ENCODE results near the gene P3H3.
A peak's percentile ranks its signal among the peaks of the same experiment; 100 is the strongest.
"Not testable (repeated sequence)": the region's sequence is repeated elsewhere in the genome, so short reads cannot be mapped to it uniquely, and the experiment has no call there.

P3H3 gene

DNA sequence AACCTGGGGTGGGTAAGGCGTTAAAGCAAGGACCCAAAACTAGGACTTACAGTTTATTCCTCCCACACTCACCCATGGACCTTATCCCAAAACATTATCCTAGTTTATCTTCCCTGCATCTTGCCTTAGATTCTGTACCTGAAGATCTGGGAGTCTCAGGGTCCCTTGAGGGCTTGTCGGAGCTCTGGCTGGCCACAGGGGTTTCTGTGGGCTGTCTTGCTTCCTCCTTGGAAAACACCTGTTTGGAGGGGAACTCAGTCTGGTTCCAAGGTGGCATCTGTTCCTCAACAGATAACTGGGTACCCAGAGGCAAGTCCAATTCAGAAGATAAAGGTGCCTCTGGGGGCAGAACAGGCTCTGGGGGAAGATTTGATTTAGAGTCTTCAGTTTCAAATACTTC lies 21.2 kb downstream of the P3H3 start:
- no peak for DNase-seq

DNA sequence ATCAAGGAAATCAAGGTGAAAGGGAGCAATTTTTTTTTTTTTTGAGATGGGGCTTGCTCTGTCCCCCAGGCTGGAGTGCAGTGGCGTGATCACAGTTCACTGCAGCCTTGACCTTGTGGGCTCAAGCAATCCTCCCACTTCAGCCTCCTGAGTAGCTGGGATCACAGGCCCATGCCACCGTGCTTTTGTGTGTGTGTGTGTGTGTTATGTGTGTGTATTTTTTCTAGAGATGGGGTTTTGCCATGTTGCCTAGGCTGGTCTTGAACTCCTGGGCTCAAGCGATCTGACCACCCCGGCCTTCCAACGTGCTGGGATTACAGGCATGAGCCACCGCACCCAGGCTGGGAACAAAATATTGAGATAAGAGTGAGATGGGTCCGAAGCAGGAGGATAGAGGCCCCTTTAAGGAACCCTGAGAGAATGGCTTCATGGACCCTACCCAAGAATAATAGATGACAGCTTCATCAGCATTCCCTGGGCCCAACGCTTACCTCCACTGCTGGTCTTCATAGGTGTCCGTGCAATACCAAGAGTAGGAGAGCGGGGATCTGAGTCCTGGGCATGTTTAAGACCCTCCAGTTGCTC lies 21.9 kb downstream of the P3H3 start:
- DNase-seq = no peak

DNA sequence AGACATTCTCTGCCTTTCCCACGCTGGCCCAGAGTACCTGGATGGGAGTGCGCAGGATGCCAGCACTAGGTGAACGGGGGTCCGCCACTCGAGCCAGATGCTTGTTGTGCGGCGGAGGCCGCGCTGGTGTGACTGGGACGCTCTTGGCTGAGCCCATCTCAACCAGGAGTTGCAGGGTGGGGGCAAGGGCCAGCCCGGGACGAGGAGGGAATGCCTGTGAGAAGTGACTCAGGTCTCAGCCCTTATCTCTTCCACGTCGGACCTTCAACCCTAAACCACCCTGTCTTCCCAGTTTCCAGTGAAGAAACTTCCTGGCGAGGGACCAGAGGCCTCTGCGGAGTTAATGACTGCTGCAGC lies 22.6 kb downstream of the P3H3 start:
- no peak for DNase-seq

DNA sequence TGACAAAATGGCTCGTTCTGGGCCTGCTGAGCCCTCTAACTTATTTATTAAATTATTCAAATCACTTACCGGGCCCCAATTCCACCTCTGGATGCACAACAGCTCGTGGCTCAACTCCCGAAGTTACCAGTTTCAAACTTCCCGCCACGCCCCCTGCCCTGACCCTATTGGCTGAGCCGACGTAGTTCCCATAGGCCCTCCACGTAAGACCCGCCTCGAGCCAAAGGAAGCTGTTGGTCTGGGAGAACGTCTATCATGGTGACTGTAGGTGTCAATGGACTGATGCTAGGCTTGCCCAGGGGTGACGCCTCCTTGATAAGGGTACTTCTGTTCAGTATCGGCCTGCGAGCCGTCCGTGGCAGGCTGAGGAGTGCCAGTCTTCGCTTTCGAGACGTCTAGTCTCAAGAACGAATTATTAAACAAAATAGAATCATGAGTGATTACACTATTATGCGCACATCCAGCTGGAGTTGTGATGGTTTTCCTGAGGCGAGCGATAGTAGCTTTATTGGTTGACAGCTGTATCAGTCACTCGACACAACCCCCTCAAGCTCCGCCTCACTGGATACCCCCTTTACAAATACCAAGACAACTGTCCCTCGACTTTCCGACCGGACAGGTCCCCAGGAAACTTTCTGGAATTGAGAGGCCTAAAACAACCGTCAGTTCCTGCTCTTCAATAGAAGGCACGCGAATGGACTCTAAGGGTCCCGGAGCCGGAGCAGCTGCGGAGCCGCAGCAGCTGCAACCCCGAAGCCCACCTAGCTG lies 23.1 kb downstream of the P3H3 start, which contains the start of gene CDCA3:
CDCA3 (minus strand) TSS at position 134 of the 768 bp plus-strand sequence. CDS start 334 bp downstream, outside the sequence.
- peak; percentile 78 to 92 for DNase-seq

DNA sequence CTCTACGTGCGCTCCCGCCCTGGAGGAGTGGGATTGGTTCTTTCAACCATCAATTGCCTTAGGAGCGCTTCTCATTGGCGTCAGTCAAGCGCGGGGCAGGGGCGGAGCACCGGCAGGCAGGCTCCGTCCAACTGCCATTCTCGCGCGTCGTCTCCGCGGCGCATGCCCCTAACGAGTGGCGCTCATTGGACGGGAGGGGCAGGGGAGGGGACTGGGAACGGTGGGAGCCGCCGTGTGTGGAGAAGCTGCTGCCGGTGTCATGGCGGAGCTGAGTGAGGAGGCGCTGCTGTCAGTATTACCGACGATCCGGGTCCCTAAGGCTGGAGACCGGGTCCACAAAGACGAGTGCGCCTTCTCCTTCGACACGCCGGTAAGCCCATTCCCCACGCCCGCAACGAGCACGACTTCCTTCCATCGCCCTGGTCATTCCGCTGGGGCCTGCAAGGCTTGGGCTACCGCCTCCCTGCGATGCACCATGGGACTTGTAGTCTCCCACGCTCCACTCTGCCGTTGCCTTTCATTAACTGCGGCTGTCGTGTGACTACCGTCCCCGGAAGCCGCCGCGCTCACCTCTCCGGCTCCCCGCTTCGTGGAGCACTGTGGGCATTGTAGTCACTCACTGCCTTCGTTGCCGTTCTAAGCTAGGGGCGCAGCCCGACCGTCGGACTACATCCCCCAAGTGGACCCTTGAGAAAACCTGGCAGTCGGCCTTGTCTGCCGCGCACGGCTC lies 23.9 kb downstream of the P3H3 start, which contains the start of gene USP5:
USP5 (plus strand) TSS at position 230 of the 730 bp plus-strand sequence; CDS start at position 260, 30 bp downstream.
- peak; percentile 91 to 98 for DNase-seq

DNA sequence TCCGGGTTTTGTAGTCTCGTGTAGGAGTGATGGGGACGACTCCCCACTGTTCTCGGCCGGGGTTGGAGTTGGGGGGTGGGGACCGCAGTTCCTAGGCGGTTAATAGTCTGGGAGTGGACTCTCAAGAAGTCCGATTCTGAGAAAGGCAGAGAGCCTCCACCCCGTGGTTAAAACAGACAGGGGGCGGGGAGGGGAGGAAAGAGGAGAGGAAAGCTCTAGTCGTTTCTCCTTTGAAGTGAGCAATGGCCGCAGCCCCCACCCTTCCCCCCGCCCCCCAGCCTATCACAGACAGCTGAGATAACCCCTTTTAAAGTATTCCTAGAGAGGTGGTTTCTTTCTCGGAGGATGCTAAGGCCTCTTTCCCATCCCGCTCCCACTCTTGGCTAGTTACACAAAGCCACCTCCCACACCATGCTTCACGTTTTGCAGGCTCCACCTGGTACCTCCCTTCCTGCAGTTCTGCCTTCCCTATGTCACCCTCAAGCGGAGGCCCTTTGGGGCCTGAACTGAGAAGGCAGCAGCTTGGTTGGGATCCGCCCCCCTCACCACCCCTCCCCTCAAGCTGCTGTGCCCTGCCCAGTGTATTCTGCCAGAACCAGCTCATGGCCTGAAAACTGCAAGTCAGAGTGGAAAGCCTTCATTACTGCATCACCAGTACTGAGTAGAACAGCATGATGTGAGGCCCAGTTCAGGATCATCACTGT lies 24.6 kb downstream of the P3H3 start:
- no peak for DNase-seq

DNA sequence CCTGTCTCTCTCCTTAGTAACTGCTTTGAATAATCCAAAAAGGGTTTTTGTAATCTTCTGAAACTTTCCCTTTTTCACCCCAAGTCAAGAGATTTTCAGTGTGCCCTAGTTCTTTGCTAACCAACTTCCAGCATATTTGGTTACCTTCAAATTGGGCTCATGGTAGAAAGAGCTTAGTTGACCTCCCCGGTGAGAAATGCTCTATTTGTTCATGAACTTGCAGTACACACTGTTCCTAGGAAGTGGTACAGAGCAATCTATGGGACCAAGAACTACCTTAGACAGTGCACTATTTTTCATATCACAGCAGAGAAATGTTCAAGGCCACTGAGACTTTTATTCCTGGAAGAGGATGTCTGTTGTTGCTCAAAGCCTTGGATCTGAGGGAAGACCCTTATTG lies 25.4 kb downstream of the P3H3 start:
- DNase-seq = no peak

DNA sequence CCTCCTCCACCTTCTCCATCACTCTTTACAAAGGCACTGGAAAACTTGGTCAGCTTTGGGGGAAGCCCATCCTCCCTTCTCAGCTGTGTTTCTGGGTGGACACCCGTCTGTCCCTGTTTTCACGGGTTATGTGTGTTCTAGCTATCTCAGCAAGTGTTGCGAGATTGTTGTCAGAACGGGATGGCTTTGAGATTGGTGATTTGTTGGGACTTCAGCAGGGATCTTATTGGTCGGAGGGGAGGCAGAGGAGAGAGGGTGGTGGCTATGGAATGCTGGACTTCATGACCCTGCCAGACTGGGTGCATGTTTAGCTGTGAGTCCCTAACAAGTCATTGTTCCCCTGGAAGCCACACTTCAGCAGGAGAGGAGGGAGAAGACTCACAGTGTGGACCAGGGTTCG lies 25.8 kb downstream of the P3H3 start:
- DNase-seq = no peak

DNA sequence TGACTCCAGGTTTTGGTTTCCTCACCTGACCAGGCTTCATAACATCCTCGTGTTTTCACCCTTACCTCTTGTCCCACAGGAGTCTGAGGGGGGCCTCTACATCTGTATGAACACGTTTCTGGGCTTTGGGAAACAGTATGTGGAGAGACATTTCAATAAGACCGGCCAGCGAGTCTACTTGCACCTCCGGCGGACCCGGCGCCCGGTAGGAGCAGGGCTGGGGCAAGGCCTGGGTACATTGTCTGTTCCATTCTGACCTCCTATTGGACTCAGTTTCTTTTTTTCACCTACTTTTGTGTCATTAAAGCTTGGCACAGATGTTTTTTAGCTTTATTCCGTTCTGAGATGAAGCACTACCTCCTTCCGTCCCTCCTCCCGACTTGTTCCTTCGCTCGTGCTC lies 27.1 kb downstream of the P3H3 start:
- no peak for DNase-seq

DNA sequence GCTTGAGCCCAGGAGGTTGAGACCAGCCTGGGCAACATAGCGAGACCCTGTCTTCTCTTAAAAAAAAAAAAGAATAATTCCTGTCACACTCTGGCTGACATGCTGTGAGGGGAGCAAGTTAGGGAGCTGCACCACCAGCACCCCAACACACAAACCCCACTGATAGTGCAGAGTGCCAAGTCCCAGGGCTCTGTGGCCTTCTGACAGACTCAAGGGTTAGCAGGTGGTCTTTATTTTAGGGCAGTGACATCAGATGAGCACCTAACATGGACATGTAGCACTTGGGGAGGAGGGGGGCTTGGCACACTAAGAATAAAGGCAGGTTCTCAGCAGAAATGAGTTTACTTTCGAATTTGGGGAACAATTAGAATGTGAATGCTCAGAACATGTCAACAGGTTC lies 30.6 kb downstream of the P3H3 start:
- no peak for DNase-seq

DNA sequence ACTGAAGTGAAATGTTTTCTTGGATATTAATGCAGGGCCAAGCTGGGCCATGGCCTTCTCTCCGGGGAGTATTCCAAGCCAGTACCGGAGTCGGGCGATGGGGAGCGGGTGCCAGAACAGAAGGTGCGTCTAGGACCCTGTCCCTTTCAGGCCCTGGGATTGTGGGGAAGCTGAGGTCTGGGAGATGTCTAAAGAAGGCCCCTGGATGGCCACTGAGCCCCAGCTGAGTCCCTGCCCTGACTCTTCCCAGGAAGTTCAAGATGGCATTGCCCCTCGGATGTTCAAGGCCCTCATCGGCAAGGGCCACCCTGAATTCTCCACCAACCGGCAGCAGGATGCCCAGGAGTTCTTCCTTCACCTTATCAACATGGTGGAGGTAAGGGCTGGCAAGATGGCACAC lies 31.9 kb downstream of the P3H3 start:
- no peak for DNase-seq

DNA sequence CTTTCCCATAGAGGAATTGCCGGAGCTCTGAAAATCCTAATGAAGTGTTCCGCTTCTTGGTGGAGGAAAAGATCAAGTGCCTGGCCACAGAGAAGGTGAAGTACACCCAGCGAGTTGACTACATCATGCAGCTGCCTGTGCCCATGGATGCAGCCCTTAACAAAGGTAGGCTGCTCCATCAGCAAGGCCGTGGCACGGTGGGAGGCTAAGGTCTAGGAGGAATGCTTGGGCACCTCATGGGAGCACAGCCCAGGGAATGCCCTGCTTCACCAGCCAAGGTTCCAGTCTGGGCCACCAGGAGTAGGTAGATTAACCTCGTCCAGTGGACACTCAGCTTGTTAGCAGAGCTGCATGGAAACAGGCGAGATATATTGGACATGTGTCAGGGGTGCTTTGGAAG lies 32.7 kb downstream of the P3H3 start:
- no peak for DNase-seq

DNA sequence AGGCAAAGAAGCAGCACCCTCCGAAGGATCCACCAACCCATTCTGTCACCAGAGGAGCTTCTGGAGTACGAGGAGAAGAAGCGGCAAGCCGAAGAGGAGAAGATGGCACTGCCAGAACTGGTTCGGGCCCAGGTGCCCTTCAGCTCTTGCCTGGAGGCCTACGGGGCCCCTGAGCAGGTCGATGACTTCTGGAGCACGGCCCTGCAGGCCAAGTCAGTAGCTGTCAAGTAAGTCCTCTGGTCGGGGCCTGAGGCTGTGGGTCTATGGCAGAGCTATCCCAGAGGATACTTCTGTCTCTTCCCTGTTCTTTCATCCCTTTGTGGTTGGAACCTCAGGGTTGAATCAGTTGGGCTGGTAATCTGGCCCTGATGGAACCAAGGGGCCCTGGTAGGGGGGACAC lies 33.2 kb downstream of the P3H3 start:
- no peak for DNase-seq

DNA sequence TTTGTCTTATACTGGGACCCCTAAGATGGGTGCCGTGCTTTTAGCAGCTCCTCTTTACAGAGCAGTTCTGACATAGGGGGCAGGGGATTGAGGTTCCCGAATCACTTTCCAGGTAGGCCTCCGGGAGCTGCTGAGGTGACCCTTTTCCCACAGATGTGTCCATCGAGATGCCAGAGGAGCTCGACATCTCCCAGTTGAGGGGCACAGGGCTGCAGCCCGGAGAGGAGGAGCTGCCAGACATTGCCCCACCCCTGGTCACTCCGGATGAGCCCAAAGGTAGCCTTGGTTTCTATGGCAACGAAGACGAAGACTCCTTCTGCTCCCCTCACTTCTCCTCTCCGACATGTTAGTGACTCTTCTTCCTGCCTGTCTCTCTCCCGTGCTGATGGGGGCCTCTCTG lies 34.8 kb downstream of the P3H3 start:
- no peak for DNase-seq

DNA sequence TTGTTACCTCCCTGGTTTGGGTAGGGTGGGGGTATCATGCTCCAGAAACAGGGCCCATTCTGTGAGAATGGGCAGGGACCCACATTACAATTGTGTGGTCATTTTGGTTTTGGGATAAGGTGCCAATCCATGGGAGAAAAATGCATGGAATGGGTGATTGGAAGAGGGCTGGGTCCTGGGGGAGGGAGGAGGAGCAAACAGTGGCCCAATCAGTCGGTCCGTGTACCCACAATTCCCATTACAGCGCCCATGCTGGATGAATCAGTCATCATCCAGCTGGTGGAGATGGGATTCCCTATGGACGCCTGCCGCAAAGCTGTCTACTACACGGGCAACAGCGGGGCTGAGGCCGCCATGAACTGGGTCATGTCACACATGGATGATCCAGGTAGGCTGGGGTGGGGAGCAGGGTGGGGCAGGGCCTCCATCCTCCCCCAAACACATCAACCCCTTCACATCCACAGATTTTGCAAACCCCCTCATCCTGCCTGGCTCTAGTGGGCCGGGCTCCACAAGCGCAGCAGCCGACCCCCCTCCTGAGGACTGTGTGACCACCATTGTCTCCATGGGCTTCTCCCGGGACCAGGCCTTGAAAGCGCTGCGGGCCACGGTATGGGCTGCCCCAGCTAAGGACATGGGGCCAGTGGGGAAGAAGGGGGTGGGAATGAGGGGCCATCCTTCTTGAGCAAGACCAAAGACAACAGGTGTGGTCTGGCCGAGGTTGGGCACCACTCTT lies 35.5 kb downstream of the P3H3 start:
- no peak for DNase-seq

DNA sequence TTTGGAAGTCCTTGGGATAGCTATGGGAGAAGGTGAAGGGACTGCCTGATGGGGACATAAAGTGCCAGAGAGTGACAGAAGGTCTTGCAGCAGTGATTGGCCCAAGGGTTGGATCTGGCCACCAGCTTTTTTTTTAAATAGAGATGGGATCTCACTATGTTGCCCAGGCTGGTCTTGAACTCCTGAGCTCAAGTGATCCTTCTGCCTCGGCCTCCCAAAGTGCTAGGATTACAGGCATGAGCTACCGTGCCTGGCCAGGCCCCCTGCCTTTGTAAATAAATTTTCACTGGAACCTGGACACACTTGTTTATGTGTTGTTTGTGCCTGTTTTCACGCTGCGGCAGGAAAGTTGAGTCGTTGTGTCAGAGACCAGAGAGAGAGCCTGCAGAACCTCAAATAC lies 37.1 kb downstream of the P3H3 start:
- DNase-seq = not testable (repeated sequence)

DNA sequence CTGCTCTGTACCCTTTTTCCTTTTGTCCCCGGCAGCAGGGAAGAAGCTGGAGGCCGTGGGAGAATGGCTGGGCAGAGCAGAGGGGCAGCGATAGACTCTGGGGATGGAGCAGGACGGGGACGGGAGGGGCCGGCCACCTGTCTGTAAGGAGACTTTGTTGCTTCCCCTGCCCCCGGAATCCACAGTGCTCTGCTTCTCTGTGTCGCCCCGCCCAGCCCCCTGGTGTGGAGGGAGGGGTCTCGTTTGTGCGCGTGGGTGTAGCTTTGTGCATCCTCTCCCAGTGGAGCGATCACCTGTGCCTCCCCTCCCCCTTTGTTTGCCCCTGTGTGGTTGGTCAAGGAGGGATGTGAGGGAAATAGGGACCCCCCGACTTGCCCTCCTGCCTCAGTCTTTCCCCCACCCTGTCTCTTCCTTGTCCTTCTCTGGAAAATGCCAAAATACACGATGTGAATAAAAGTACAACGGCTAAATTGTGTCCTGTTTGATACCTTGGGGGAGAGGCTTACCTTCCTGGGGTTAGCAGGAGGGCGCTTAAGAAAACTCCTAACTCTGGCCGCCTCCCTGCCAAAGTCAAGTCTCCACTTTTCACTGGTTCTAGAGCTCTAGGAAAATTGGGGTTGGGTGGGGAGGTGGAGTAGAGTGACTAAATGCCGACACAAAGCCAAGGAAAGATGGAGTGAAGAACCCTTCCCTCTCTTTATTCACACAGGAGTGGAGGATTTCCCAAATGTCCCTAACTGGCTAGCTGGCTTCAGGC lies 38.1 kb downstream of the P3H3 start:
- DNase-seq = no peak

DNA sequence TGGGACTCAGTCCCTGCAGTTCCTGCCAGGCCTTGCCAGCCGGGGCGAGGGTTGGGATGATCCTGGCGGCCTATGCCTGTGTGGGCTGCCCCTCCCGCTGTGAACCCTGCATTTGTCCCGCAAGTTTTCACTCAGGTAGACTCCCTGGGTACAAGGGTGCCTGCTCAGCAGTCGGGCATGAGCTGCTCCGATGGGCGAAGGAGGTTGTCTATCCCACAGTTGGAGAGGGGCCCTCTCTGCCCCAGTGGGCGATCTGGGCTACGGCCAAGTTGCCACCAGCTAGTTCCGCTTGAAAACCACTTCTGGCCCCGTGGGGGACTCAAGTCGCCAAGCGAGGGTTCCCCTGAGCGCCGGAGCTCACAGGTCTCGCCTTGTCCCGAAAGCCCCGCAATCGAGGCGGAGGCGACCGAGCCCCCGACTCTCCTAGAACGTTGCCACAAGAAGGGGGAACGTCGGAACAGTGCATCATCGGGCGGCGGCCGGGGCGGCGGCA lies 38.8 kb downstream of the P3H3 start:
- DNase-seq = peak in 1 of 2 donors; percentile 80

DNA sequence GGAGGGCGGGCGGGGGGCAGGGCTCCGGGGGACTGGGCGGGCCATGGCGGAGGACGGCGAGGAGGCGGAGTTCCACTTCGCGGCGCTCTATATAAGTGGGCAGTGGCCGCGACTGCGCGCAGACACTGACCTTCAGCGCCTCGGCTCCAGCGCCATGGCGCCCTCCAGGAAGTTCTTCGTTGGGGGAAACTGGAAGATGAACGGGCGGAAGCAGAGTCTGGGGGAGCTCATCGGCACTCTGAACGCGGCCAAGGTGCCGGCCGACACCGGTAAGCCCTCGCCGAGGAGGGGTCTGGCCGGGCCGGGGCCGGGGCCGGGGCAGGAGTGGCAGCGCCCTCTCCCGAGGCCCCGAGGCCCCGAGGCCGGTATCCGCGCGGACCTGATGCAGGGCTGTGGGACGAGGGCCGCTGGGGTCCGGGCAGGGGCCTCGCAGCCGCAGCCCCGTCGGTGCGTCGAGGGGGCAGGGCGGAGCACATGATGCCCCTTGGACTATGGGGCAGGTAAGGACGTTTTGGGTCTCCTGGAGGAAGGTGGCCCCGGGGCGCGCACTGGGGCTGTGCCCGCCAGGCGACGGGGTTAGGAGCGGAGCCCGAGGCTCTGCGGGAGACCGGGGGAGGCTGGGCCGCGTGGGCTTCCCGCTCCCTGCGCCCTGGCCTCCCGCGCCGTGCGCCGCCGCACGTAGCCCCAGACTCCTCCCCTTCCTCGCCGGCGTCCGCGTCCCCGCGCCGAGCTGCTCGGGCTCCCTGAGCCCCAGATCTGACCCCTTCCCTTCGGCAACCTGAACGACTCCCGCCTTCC lies 39.4 kb downstream of the P3H3 start, which contains the start of gene TPI1:
TPI1 (plus strand) TSS at position 119 of the 798 bp plus-strand sequence; CDS start at position 155, 36 bp downstream.
- peak; percentile 52 to 77 for DNase-seq

DNA sequence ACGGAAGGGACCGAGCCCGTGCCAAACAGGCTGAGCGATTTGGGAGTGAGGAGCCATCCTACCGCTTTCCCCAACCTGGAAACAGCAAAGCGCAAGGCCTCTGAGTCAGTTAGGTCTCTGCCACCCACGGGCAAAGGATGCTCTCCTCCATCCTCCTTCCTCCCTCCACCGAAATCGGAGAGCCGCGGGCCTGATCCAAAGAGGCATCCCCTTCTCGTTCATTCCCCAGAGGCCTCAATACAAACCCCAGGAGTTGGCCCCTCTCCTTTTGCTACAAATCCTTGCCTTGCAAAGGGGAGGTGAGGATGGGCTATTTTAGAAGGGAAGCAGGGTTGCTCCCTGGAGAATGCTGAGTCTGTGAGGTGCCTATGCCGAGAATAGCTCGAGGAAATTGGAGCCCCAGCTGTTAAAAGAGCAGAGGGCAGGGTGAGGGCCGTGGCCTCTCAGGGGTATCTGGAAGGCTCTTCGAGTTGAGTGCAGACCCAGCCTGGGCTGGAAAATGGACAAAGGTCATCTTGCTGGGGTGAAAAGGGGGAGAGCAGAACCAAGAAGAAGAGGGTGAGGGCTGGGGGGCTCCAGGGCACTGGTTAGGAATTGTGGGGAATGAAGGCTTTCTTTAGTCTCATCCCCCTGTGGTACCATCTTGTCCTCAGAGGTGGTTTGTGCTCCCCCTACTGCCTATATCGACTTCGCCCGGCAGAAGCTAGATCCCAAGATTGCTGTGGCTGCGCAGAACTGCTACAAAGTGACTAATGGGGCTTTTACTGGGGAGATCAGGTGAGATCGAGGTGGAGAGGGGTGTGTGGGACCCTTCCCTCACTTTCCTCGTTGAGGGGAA lies 40.2 kb downstream of the P3H3 start:
- no peak for DNase-seq
